MM.1S (cell line): ENCODE results near the gene IQCB1.

Experiments used
- DNase-seq: peaks from one replicate; pipeline ENCODE4 v3.0.0-alpha.2; 2015
- H2AFZ ChIP-seq: fragments of 300-600 bp; sonication (generic); 2 replicates; pipeline ENCODE4 v1.6.0; 2016; ENCODE audit warnings: antibody characterized with exemption, low read length
- H3F3A ChIP-seq: fragments of 300-600 bp; sonication (generic); 2 replicates; pipeline ENCODE4 v1.6.1; 2016; ENCODE audit warnings: mild to moderate bottlenecking, antibody characterized with exemption, low read length, moderate library complexity, mixed read lengths; ENCODE audit not compliant: insufficient read depth
- H3K27ac ChIP-seq: fragments of 300-600 bp; sonication (generic); 2 replicates; pipeline ENCODE4 v1.5.1; 2016; ENCODE audit warnings: mild to moderate bottlenecking, low read length
- H3K27me3 ChIP-seq: fragments of 300-600 bp; sonication (generic); replicated peaks from 2 replicates; pipeline ENCODE4 v1.6.0; 2016; ENCODE audit warnings: low read length; ENCODE audit not compliant: insufficient read depth
- H3K36me3 ChIP-seq: fragments of 300-600 bp; sonication (generic); replicated peaks from 2 replicates; pipeline ENCODE4 v1.6.1; 2016; ENCODE audit warnings: mild to moderate bottlenecking, low read length, mixed read lengths; ENCODE audit not compliant: insufficient read depth
- H3K4me1 ChIP-seq: fragments of 300-600 bp; sonication (generic); 2 replicates; pipeline ENCODE4 v1.6.1; 2016; ENCODE audit warnings: low read length, mixed read lengths
- H3K4me2 ChIP-seq: fragments of 300-600 bp; sonication (generic); 2 replicates; pipeline ENCODE4 v1.6.0; 2016; ENCODE audit warnings: low read depth, low read length
- H3K4me3 ChIP-seq: fragments of 300-600 bp; sonication (generic); 2 replicates; pipeline ENCODE4 v1.5.1; 2016; ENCODE audit warnings: low read length, mixed read lengths
- H3K79me2 ChIP-seq: fragments of 300-600 bp; sonication (generic); 2 replicates; pipeline ENCODE4 v1.6.1; 2016; ENCODE audit warnings: mixed run types, low read length, mixed read lengths
- H3K9ac ChIP-seq: fragments of 300-600 bp; sonication (generic); 2 replicates; pipeline ENCODE4 v1.6.1; 2016; ENCODE audit warnings: low read length, mixed read lengths
- H3K9me2 ChIP-seq: fragments of 300-600 bp; sonication (generic); replicated peaks from 2 replicates; pipeline ENCODE4 v1.6.1; 2016; ENCODE audit warnings: mild to moderate bottlenecking, low read length, mixed read lengths; ENCODE audit not compliant: insufficient read depth
- H3K9me3 ChIP-seq: fragments of 300-600 bp; sonication (generic); replicated peaks from 2 replicates; pipeline ENCODE4 v1.6.1; 2016; ENCODE audit warnings: mild to moderate bottlenecking, low read length, mixed read lengths; ENCODE audit not compliant: insufficient read depth
- H4K20me1 ChIP-seq: fragments of 300-600 bp; sonication (generic); 2 replicates; pipeline ENCODE4 v1.6.1; 2016; ENCODE audit warnings: mild to moderate bottlenecking, low read length, moderate library complexity, mixed read lengths; ENCODE audit not compliant: insufficient read depth
- EZH2 ChIP-seq: fragments of 300-600 bp; sonication (generic); optimal IDR thresholded peaks from 2 replicates; pipeline ENCODE3; 2017; ENCODE audit warnings: low read depth, mild to moderate bottlenecking, antibody characterized with exemption, low read length, mixed read lengths
- EZH2phosphoT487 ChIP-seq: fragments of 300-600 bp; sonication (generic); IDR thresholded peaks from 2 replicates; pipeline ENCODE4 v1.6.1; 2018; ENCODE audit warnings: antibody characterized with exemption, low read length
- TF ChIP-seq, protein P1 (sequence below): fragments of 300-600 bp; sonication (generic); IDR thresholded peaks from 2 replicates; pipeline ENCODE4 v1.5.1; 2016; ENCODE audit warnings: antibody characterized with exemption, low read length, mixed read lengths

The IQCB1 gene

DNA sequence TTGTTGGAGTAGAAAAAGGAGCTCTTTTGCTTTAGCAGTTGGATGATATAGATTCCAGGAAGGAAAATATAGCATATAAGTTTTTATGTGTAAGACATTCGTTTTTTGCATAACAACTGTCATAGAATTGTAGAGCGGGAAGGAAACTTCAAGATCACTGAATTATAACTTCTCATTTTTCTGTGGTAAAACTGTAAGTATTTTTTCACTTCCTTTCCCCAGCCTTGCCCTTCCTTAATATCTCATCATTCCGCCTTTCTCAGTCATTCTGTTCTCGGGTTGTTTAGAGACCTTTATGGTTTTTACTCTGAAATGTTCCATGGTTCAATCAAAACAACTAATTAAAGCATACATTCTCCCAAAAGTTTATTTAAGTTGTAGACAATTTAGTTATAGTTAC is 1.2 kb upstream of the IQCB1 start:
- Histone ChIP-seq H3K27me3 (no peaks in the 10 kb centered on the region), H3K9me3 (no peaks in the 10 kb centered on the region), H3K4me3 (peak overlapping the region; percentile 89), H3K9ac (peak overlapping the region; percentile 70), H3K9me2 (no peaks in the 10 kb centered on the region), H2AFZ (no peak overlapping the region), H3K4me1 (peaks cover 20% of the 10 kb centered on the region), H3K79me2 (peaks cover 91% of the 10 kb centered on the region), H3F3A (peaks cover 3% of the 10 kb centered on the region; the same call in 1 of the 2 replicates), H4K20me1 (no peaks in the 10 kb centered on the region), H3K4me2 (peak overlapping the region; percentile 80), H3K27ac (peak overlapping the region; percentile 72; the same call in 1 of the 2 replicates), H3K36me3 (peaks cover 4% of the 10 kb centered on the region; the same call in 1 of the 2 replicates)
- no peak for DNase-seq
- TF ChIP-seq, protein P1, sequence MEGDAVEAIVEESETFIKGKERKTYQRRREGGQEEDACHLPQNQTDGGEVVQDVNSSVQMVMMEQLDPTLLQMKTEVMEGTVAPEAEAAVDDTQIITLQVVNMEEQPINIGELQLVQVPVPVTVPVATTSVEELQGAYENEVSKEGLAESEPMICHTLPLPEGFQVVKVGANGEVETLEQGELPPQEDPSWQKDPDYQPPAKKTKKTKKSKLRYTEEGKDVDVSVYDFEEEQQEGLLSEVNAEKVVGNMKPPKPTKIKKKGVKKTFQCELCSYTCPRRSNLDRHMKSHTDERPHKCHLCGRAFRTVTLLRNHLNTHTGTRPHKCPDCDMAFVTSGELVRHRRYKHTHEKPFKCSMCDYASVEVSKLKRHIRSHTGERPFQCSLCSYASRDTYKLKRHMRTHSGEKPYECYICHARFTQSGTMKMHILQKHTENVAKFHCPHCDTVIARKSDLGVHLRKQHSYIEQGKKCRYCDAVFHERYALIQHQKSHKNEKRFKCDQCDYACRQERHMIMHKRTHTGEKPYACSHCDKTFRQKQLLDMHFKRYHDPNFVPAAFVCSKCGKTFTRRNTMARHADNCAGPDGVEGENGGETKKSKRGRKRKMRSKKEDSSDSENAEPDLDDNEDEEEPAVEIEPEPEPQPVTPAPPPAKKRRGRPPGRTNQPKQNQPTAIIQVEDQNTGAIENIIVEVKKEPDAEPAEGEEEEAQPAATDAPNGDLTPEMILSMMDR = no peak
- no peak for TF ChIP-seq EZH2
- TF ChIP-seq EZH2phosphoT487 = no peak

DNA sequence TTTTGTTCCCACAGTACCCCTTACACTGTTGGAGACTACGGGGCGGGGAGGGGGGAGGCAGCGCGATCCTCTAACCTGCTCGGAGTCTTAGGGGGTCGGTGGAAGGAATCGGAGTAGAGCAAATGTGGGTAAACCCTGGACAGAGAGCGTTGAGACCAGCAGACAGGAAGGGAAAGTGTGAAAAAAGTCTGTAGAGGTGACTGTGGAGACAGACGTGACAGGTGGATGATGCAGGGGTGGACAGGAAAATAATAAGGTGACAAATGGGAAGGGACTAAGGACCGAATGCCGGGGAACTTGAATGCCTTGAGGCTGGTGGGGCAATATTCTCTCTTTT is 573 bp upstream of the IQCB1 start:
- Histone ChIP-seq H3F3A (peaks cover 3% of the 10 kb centered on the region; the same call in 1 of the 2 replicates), H3K9me2 (no peaks in the 10 kb centered on the region), H2AFZ (peak overlapping the region; percentile 73), H3K27me3 (no peaks in the 10 kb centered on the region), H3K36me3 (peaks cover 4% of the 10 kb centered on the region; the same call in 1 of the 2 replicates), H3K4me2 (peak overlapping the region; percentile 80), H4K20me1 (no peaks in the 10 kb centered on the region), H3K79me2 (peaks cover 93% of the 10 kb centered on the region), H3K4me1 (peaks cover 20% of the 10 kb centered on the region), H3K9ac (peak overlapping the region; percentile 70), H3K9me3 (no peaks in the 10 kb centered on the region), H3K27ac (peak overlapping the region; percentile 72), H3K4me3 (peak overlapping the region; percentile 89)
- TF ChIP-seq EZH2 (no peak), EZH2phosphoT487 (no peak)
- TF ChIP-seq, protein P1 = no peak
- DNase-seq = peak; percentile 43

GRCh38 chr3:121834157-121834670 is 646 bp downstream of the IQCB1 start:
- no peaks in the 10 kb centered on the region for H4K20me1 ChIP-seq
- H3K27ac ChIP-seq = peak overlapping the region; percentile 62
- H3K36me3 ChIP-seq = peaks cover 4% of the 10 kb centered on the region; the same call in 1 of the 2 replicates
- TF ChIP-seq EZH2phosphoT487 = no peak
- TF ChIP-seq, protein P1 = no peak
- no peak for TF ChIP-seq EZH2
- H3F3A ChIP-seq = peaks cover 3% of the 10 kb centered on the region; the same call in 1 of the 2 replicates
- H3K9ac ChIP-seq = peak overlapping the region; percentile 90
- H3K9me3 ChIP-seq = no peaks in the 10 kb centered on the region
- DNase-seq = peak; percentile 12
- peak overlapping the region; percentile 89 for H3K4me3 ChIP-seq
- peak overlapping the region; percentile 70 for H2AFZ ChIP-seq
- no peaks in the 10 kb centered on the region for H3K9me2 ChIP-seq
- peaks cover 20% of the 10 kb centered on the region for H3K4me1 ChIP-seq
- H3K79me2 ChIP-seq = peaks cover 95% of the 10 kb centered on the region
- peak overlapping the region; percentile 83 for H3K4me2 ChIP-seq
- no peaks in the 10 kb centered on the region for H3K27me3 ChIP-seq
